Measurements from ENCODE around the gene SDR42E1.

DNA sequence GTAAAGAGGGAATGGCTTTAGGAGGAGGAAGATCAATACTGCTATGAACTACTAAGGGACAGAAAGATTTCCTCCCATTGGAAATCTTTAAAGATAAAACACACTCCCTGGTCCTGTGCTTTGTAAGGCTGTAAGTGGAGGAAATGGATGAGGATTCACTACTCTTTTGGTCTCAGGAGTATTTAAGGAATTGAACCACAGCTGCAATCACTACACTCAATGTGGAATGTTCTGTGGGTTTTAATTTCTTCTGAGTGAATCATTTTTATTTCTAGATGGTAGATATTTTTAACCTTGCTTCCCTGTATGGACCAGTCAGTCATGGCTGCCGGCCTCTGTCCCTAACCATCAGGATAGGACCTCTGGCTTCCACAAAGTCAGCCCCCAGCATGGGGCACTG is 65.6 kb downstream of the SDR42E1 start:
- TF ChIP-seq, protein P1, sequence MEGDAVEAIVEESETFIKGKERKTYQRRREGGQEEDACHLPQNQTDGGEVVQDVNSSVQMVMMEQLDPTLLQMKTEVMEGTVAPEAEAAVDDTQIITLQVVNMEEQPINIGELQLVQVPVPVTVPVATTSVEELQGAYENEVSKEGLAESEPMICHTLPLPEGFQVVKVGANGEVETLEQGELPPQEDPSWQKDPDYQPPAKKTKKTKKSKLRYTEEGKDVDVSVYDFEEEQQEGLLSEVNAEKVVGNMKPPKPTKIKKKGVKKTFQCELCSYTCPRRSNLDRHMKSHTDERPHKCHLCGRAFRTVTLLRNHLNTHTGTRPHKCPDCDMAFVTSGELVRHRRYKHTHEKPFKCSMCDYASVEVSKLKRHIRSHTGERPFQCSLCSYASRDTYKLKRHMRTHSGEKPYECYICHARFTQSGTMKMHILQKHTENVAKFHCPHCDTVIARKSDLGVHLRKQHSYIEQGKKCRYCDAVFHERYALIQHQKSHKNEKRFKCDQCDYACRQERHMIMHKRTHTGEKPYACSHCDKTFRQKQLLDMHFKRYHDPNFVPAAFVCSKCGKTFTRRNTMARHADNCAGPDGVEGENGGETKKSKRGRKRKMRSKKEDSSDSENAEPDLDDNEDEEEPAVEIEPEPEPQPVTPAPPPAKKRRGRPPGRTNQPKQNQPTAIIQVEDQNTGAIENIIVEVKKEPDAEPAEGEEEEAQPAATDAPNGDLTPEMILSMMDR (IDR thresholded peaks at IDR 0.05; ENCODE audit: extremely low read depth in 1 of 2, insufficient read depth in 1 of 2, low read depth in 1 of 2, low read length in 2 of 2) = no peak
- no peak for TF ChIP-seq POLR2A (IDR thresholded peaks at IDR 0.05; ENCODE audit: low read depth, low read length)
- no peak for TF ChIP-seq POLR2AphosphoS5 (IDR thresholded peaks at IDR 0.05; ENCODE audit: insufficient read depth, low read depth, low read length)
